GM10248 (cell line): ENCODE measurements around the gene MAB21L3.
"Not testable (repeated sequence)": the region's sequence is repeated elsewhere in the genome, so short reads cannot be mapped to it uniquely, and the experiment has no call there.

Experiments
- CTCF ChIA-PET: fragments of 300-600 bp; sonication (Branson Sonifier 250); formaldehyde crosslinking; extraction: SDS; loops from one replicate; lab custom pipeline; 2021; ENCODE audit warnings: antibody characterized with exemption; lab: Yijun Ruan, JAX
- POLR2A ChIA-PET: fragments of 350-650 bp; sonication (Branson Sonifier 250); formaldehyde crosslinking; extraction: SDS; loops from one replicate; lab custom pipeline; 2020; ENCODE audit warnings: antibody characterized with exemption; lab: Yijun Ruan, JAX
- DNase-seq: peaks from one replicate; pipeline ENCODE4 v3.0.0; 2012; ENCODE audit errors: extremely low spot score
- CTCF ChIP-seq: IDR thresholded peaks from 2 replicates; pipeline ENCODE4 v1.5.1; 2012; ENCODE audit warnings: mild to moderate bottlenecking, low read depth; ENCODE audit errors: extremely low read depth, missing control alignments, control extremely low read depth

The MAB21L3 gene

GRCh38 chr1:116138277-116138792 lies 27.1 kb downstream of the MAB21L3 start:
- no peak for TF ChIP-seq CTCF
- POLR2A ChIA-PET = no interaction called here
- CTCF ChIA-PET = interaction anchor here (0.6 to 6.5 kb wide), 49 partner anchors 9 to 1029 kb away, joined by 3 to 254 read pairs (median 4); partner anchors contain the start of genes MAB21L3 and TTF2
- DNase-seq = no peak

- ChIA-PET CTCF (interaction anchor here (0.7 to 6.5 kb wide), 45 partner anchors 11 to 920 kb away, joined by 3 to 254 read pairs (median 5); partner anchors contain the start of genes MAB21L3 and TTF2), POLR2A (no interaction called here)
- no peak for TF ChIP-seq CTCF
- DNase-seq = no peak
These were observed 28.5 kb downstream of the MAB21L3 start for GRCh38 chr1:116139592-116140134.

GRCh38 chr1:116144151-116144550 lies 33.0 kb downstream of the MAB21L3 start:
- TF ChIP-seq CTCF = no peak
- CTCF ChIA-PET = interaction anchor here (6.5 to 11.3 kb wide), 2 partner anchors 341 to 357 kb away, joined by 156 to 193 read pairs; no protein-coding TSS in a partner anchor
- POLR2A ChIA-PET = no interaction called here
- DNase-seq = no peak

GRCh38 chr1:116146447-116147113 lies 35.4 kb downstream of the MAB21L3 start:
- CTCF ChIA-PET = interaction anchor here (1.1 to 11.3 kb wide), 9 partner anchors 6 to 358 kb away, joined by 3 to 156 read pairs (median 5); no protein-coding TSS in a partner anchor
- POLR2A ChIA-PET = interaction anchor here (0.8 kb wide), 1 partner anchor 227 kb away, joined by 3 read pairs; the partner anchor contains the start of gene ATP1A1
- not testable (repeated sequence) for DNase-seq

- no peak for DNase-seq
- no peak for TF ChIP-seq CTCF
- POLR2A ChIA-PET = interaction anchor here (0.8 kb wide), 1 partner anchor 226 kb away, joined by 3 read pairs; the partner anchor contains the start of gene ATP1A1
- CTCF ChIA-PET = interaction anchor here (1.1 to 11.3 kb wide), 8 partner anchors 6 to 357 kb away, joined by 3 to 156 read pairs (median 8); no protein-coding TSS in a partner anchor
These were observed 35.9 kb downstream of the MAB21L3 start for GRCh38 chr1:116147114-116147510.

- no peak for TF ChIP-seq CTCF
- no peak for DNase-seq
- ChIA-PET CTCF (interaction anchor here (1.1 to 11.3 kb wide), 5 partner anchors 7 to 351 kb away, joined by 4 to 156 read pairs (median 18); no protein-coding TSS in a partner anchor), POLR2A (no interaction called here)
These were observed 36.8 kb downstream of the MAB21L3 start for GRCh38 chr1:116147972-116148371.
